ENCODE data around the gene SYNJ1.
A peak's percentile ranks its signal among the peaks of the same experiment; 100 is the strongest.
"Not testable (repeated sequence)": the region's sequence is repeated elsewhere in the genome, so short reads cannot be mapped to it uniquely, and the experiment has no call there.

SYNJ1 gene

GRCh38 chr21:32727687-32728455 is at the start of gene SYNJ1:
SYNJ1 (minus strand) TSS chr21:32728013; CDS start chr21:32726895, 1,118 bp downstream.
- peak; percentile 94 for DNase-seq

- DNase-seq, result no peak
Measured at GRCh38 chr21:32777269-32777668, 49.5 kb upstream of the SYNJ1 start.

- no peak for DNase-seq
Measured at GRCh38 chr21:32776743-32777142, 48.9 kb upstream of the SYNJ1 start.

- not testable (repeated sequence) for DNase-seq
Measured at GRCh38 chr21:32773048-32773344, 45.2 kb upstream of the SYNJ1 start.

GRCh38 chr21:32772281-32773047 is 44.7 kb upstream of the SYNJ1 start:
- DNase-seq, result peak; percentile 11

- peak; percentile 51 for DNase-seq
Measured at GRCh38 chr21:32770871-32771523, 43.2 kb upstream of the SYNJ1 start.

- DNase-seq, result no peak
Measured at GRCh38 chr21:32768530-32768929, 40.7 kb upstream of the SYNJ1 start.

GRCh38 chr21:32765058-32765457 is 37.2 kb upstream of the SYNJ1 start:
- no peak for DNase-seq

- no peak for DNase-seq
Measured at GRCh38 chr21:32764186-32764585, 36.4 kb upstream of the SYNJ1 start.

- no peak for DNase-seq
Measured at GRCh38 chr21:32757804-32758203, 30.0 kb upstream of the SYNJ1 start.

- DNase-seq, result no peak
Measured at GRCh38 chr21:32756096-32756495, 28.3 kb upstream of the SYNJ1 start.

- no peak for DNase-seq
Measured at GRCh38 chr21:32753818-32754585, 26.2 kb upstream of the SYNJ1 start.

GRCh38 chr21:32750405-32750804 is 22.6 kb upstream of the SYNJ1 start:
- DNase-seq, result no peak

GRCh38 chr21:32749662-32750061 is 21.8 kb upstream of the SYNJ1 start:
- DNase-seq, result no peak

GRCh38 chr21:32748529-32748928 is 20.7 kb upstream of the SYNJ1 start:
- no peak for DNase-seq

GRCh38 chr21:32747396-32747795 is 19.6 kb upstream of the SYNJ1 start:
- no peak for DNase-seq

GRCh38 chr21:32746711-32747110 is 18.9 kb upstream of the SYNJ1 start:
- not testable (repeated sequence) for DNase-seq

GRCh38 chr21:32742396-32742795 is 14.6 kb upstream of the SYNJ1 start:
- no peak for DNase-seq

- no peak for DNase-seq
Measured at GRCh38 chr21:32741336-32741735, 13.5 kb upstream of the SYNJ1 start.

- no peak for DNase-seq
Measured at GRCh38 chr21:32739946-32740345, 12.1 kb upstream of the SYNJ1 start.

GRCh38 chr21:32736083-32736482 is 8.3 kb upstream of the SYNJ1 start:
- DNase-seq, result not testable (repeated sequence)

- DNase-seq, result no peak
Measured at GRCh38 chr21:32735524-32735923, 7.7 kb upstream of the SYNJ1 start.

- DNase-seq, result no peak
Measured at GRCh38 chr21:32733990-32734613, 6.3 kb upstream of the SYNJ1 start.

Measured in fibroblast of upper back skin (primary cell).